Measurements from ENCODE around the gene SOX14. TPM values are rescaled to one million over a fixed set of nuclear protein-coding genes. Genes with fewer than 3 reads are reported as not detected.

The SOX14 gene
- total RNA-seq, 2 donors from 2014 or later = not detected

DNA sequence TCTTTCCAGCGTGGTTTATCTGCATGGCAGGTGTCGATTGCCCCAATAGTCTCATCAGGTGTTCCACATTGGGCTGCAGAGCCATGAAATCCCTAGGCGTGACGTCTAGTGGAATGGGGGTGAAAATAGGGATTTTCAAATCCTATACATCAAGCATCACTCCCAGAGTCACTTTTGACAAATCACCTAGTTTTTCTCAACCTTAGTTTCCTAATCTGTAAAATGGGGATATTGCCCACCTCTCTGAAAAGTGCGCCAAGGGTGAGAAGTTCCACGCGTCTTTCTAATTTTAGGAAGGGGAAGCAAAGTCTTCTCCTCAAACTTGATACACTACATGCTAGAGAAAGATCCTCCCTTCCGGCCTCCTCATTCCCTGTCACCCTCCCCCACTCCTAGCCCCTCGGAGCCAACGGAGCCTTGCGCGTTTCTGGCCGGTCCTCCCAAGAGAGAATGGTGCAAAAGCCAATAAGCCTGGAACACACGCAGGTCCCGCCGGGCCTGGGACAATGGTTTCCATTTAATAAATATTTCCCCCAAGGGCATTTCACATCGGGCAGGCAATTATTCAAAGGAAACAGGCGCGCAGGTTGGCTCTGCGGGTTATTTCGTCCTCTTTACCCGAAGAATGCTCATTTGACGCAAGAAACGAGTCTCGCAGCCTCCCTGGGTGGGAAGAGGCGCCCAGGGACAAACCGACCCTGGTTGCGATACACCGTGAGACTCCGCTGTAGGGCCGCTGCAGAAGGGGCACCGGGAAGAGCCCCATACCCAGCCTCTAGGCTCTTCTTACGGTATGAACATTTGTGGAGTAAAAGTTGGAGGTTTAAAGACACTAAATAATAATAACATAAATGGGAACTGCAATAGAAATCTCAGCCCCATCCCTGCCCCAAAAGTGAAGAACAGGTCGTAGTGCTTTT, 1.2 kb upstream of the SOX14 start:
- H3K27me3 ChIP-seq = peaks cover 16 to 51% of the 10 kb centered on the region in 2 donors
- DNase-seq (ENCODE audit: low spot score) = no peak
- no peaks in the 10 kb centered on the region for H3K36me3 ChIP-seq
- TF ChIP-seq CTCF (IDR thresholded peaks at IDR 0.05) = no peak
- H3K4me1 ChIP-seq = peaks cover 0 to 21% of the 10 kb centered on the region in 2 donors
- no peak overlapping the region for H3K27ac ChIP-seq
- H3K4me3 ChIP-seq = no peak overlapping the region
- no peaks in the 10 kb centered on the region for H3K9me3 ChIP-seq

DNA sequence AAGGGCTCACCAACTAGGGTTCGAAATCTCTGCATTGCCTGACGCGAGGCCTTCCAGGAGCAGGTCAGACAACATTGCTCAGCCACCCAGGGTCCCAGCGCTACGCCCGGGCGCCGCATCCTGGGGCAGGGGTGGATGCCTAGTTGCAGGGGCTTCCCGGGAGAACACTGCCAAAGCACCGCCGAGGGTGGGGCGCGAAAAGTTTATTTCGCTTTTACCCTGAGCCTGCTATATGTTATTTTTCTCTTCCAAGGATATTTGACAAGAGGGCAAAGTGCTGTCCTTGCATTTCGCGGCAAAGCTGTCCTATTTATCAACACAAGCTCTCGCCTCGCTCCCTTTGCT, 549 bp upstream of the SOX14 start:
- Histone ChIP-seq H3K36me3 (no peaks in the 10 kb centered on the region), H3K4me3 (peak overlapping the region in 1 of 2 donors; percentile 13), H3K27me3 (peaks cover 16 to 57% of the 10 kb centered on the region in 2 donors), H3K9me3 (no peaks in the 10 kb centered on the region), H3K4me1 (peaks cover 0 to 27% of the 10 kb centered on the region in 2 donors), H3K27ac (no peak overlapping the region)
- DNase-seq (ENCODE audit: low spot score) = no peak
- TF ChIP-seq CTCF (IDR thresholded peaks at IDR 0.05) = no peak

- no peak overlapping the region for H3K27ac ChIP-seq
- H3K9me3 ChIP-seq = no peaks in the 10 kb centered on the region
- H3K36me3 ChIP-seq = no peaks in the 10 kb centered on the region
- peaks cover 0 to 33% of the 10 kb centered on the region in 2 donors for H3K4me1 ChIP-seq
- no peak overlapping the region for H3K4me3 ChIP-seq
- peaks cover 16 to 68% of the 10 kb centered on the region in 2 donors for H3K27me3 ChIP-seq
- no peak for DNase-seq (ENCODE audit: low spot score)
- no peak for TF ChIP-seq CTCF (IDR thresholded peaks at IDR 0.05)
Measured at GRCh38 chr3:137764563-137765309, 621 bp downstream of the SOX14 start.

- Histone ChIP-seq H3K36me3 (no peaks in the 10 kb centered on the region), H3K9me3 (no peaks in the 10 kb centered on the region), H3K4me3 (no peak overlapping the region), H3K4me1 (peaks cover 0 to 41% of the 10 kb centered on the region in 2 donors), H3K27me3 (peaks cover 15 to 68% of the 10 kb centered on the region in 2 donors), H3K27ac (no peak overlapping the region)
- no peak for TF ChIP-seq CTCF (IDR thresholded peaks at IDR 0.05)
- DNase-seq (ENCODE audit: low spot score) = no peak
Measured at GRCh38 chr3:137765310-137766033, 1.4 kb downstream of the SOX14 start.

GRCh38 chr3:137766041-137766875, 2.1 kb downstream of the SOX14 start:
- no peak overlapping the region for H3K4me3 ChIP-seq
- H3K9me3 ChIP-seq = no peaks in the 10 kb centered on the region
- H3K27ac ChIP-seq = no peak overlapping the region
- DNase-seq (ENCODE audit: low spot score) = no peak
- peaks cover 0 to 49% of the 10 kb centered on the region in 2 donors for H3K4me1 ChIP-seq
- no peak for TF ChIP-seq CTCF (IDR thresholded peaks at IDR 0.05)
- no peaks in the 10 kb centered on the region for H3K36me3 ChIP-seq
- H3K27me3 ChIP-seq = peaks cover 11 to 72% of the 10 kb centered on the region in 2 donors

All from right atrium auricular region (tissue), 2 donors.